ENCODE results near the gene DYNLRB1. TPM values are rescaled to one million over a fixed set of nuclear protein-coding genes. Genes with fewer than 3 reads are reported as not detected.
A peak's percentile ranks its signal among the peaks of the same experiment; 100 is the strongest.

DYNLRB1 gene
- total and polyA plus RNA-seq, 2 of the 13 experiments (the other 11 are each of a cell fraction or from before 2014, with no cell fraction given), result 140 to 244 TPM

- TF ChIP-seq STAT6 (CRISPR knock-in tag; IDR thresholded peaks at IDR 0.05; ENCODE audit: borderline replicate concordance) (no peak; the same call in 1 of the 2 replicates), GATA4 (IDR thresholded peaks at IDR 0.05; ENCODE audit: borderline replicate concordance, low read depth) (no peak)
Observed at GRCh38 chr20:34515484-34516246, 557 bp upstream of the DYNLRB1 start (continued).

GRCh38 chr20:34517114-34517505, 888 bp downstream of the DYNLRB1 start:
- intact Hi-C loops (cut with micrococcal nuclease; ENCODE audit: unreplicated experiment), result loop anchor here (2.0 kb wide), 1 partner anchor 214 kb away; the partner anchor contains the start of gene AHCY
- no TSS peak for BruUV-seq (replicated peaks)

More at GRCh38 chr20:34517114-34517505, 888 bp downstream of the DYNLRB1 start:
- Histone ChIP-seq H3K27ac (ENCODE audit: extremely low read length, insufficient read depth, low read length) (peak overlapping the region; percentile 80), H3K27me3 (ENCODE audit: control insufficient read depth in 1 of 2, insufficient read depth in 2 of 2, low read length in 2 of 2) (no peaks in the 10 kb centered on the region; a peak in 1 of 5 replicates), H3K4me3 (replicated peaks in 1 of 3; ENCODE audit: insufficient read depth in 1 of 3, low read depth in 2 of 3, low read length in 3 of 3) (peak overlapping the region; percentile 85 to 89 (median 87)), H3K4me2 (ENCODE audit: low read depth, low read length) (peak overlapping the region; percentile 84), H4K20me1 (ENCODE audit: insufficient read depth, low read length) (peaks cover 25% of the 10 kb centered on the region), H3K9me3 (ENCODE audit: low read length) (no peaks in the 10 kb centered on the region), H3K79me2 (ENCODE audit: insufficient read depth, low read length) (peaks cover 62% of the 10 kb centered on the region), H3K4me1 (ENCODE audit: insufficient read depth, low read length) (peaks cover 62% of the 10 kb centered on the region), H2AFZ (ENCODE audit: low read length) (no peak overlapping the region), H3K9ac (ENCODE audit: insufficient read depth, low read depth, low read length) (peak overlapping the region; percentile 86), H3K36me3 (replicated peaks in 1 of 2; ENCODE audit: control insufficient read depth in 1 of 2, insufficient read depth in 2 of 2, low read length in 2 of 2) (peaks cover 1 to 8% of the 10 kb centered on the region in 2 experiments; a peak in 4 of 5 replicates)
- no peak for DNase-seq (ENCODE audit: low spot score)
- no peak for FAIRE-seq
- ChIA-PET CTCF (ENCODE audit: low intra/inter-chr PET ratio, low total read pairs) (no interaction called here), POLR2A (interaction anchor here (0.9 to 3.8 kb wide), 10 partner anchors 8 to 216 kb away, joined by 3 to 57 read pairs (median 7); partner anchors contain the start of genes AHCY and ITCH)
- in situ Hi-C loops (cut with HindIII; ENCODE audit: extremely low pct_ligation_motif_present, low pct_unique_long_range_greater_than_20kb), result loop anchor here (5.0 kb wide), 1 partner anchor 205 kb away; no protein-coding TSS in a partner anchor
- TF ChIP-seq POLR2A (IDR thresholded peaks at IDR 0.05; ENCODE audit: insufficient read depth in 1 of 2, low read depth in 2 of 2, low read length in 2 of 2), result 0 out of 4 replicates have a peak, but pooled peaks of 1 of the 2 experiments have one; percentile 3
- peak; percentile 18; the same call in 1 of the 2 replicates for TF ChIP-seq CREB1 (IDR thresholded peaks at IDR 0.05)
- no peak for TF ChIP-seq CREB1 (CRISPR knock-in tag; IDR thresholded peaks at IDR 0.05)
- peak; percentile 3; the same call in 1 of the 2 replicates for TF ChIP-seq ZNF3 (CRISPR knock-in tag; IDR thresholded peaks at IDR 0.05)
- TF ChIP-seq ZC3H13 (CRISPR knock-in tag; IDR thresholded peaks at IDR 0.05), result no peak
- no peak for TF ChIP-seq HMG20A (CRISPR knock-in tag; IDR thresholded peaks at IDR 0.05; ENCODE audit: borderline replicate concordance)
- no peak for TF ChIP-seq NFKBIZ (CRISPR knock-in tag; IDR thresholded peaks at IDR 0.05)
- no peak for ATAC-seq
- 2% methylated on average over 3 of the region's 3 CpGs for WGBS (ENCODE audit: low lambda C conversion rate)

All from HepG2 (cell line).